B cell (primary cell): ENCODE results near the gene ADAMTS20.

Experiments used
- CTCF ChIP-seq: fragments of 200-600 bp; IDR thresholded peaks from one replicate; pipeline ENCODE4 v1.8.0; 2022; ENCODE audit warnings: antibody characterized with exemption, mild to moderate bottlenecking
- EZH2 ChIP-seq: IDR thresholded peaks from 2 replicates; pipeline ENCODE4 v1.6.1; 2012; ENCODE audit warnings: borderline replicate concordance, low read depth, mild to moderate bottlenecking, moderate library complexity, low read length; ENCODE audit not compliant: insufficient read depth, poor library complexity, severe bottlenecking

GRCh38 chr12:43580601-43581000 is 28.6 kb upstream of the ADAMTS20 start:
- TF ChIP-seq CTCF (no peak), EZH2 (no peak)
